Measurements from ENCODE around the gene GLYR1.
"Not testable (repeated sequence)": the region's sequence is repeated elsewhere in the genome, so short reads cannot be mapped to it uniquely, and the experiment has no call there.

GLYR1 gene

DNA sequence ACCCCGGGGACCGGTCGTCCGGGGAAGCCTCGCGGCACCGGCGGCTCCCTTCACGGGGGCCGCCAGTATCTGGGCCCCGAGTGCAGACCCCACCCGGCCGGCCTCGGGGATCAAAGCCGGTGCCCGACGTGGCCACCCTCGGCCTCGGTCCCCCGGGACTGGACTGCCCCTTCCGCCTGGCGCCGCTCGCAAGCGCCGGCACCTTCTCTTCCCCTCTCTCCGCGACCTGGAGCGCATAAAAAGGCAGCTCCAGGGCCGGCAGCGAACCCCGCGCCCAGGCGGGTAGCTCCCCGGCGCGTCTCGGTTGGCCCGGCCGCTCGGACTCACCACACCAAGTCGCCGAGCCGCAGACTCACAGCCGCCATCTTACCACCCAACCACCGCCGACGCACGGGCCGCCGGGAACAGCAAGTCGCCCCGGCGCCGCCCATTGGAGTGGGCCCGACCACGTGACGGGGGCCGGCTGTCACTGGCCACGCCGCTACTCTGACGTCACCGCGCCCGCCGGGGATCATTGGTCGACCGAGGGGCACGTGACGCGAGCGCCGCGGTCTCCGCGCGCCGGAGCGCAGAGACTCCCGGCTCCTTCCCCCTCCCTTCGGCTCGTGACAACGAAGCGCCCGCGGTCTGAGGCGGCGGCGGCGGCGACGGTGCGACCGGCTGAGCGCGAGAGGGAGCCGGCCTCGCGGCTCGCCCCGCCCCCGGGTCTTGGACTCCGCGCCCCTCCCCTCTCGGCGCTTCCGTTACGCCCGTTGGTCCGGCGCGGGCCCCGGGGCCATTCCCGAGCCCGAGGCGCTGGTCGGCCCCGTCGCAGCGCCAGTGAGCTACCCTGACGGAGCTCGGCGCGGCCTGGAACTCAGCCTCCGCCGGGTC lies at the start of gene GLYR1, which contains the start of gene UBN1:
Gene GLYR1, minus strand, starts transcription at position 388 of the 873 bp plus-strand sequence. Its CDS starts 23 bp downstream, at position 365.
Gene UBN1, plus strand, starts transcription at position 581 of the 873 bp plus-strand sequence. CDS start 5,437 bp downstream, outside the sequence.
- DNase-seq (ENCODE audit: low read depth) = peak; percentile 95

- DNase-seq (ENCODE audit: low read depth) = not testable (repeated sequence)
Measured at GRCh38 chr16:4896761-4897160, 49.7 kb upstream of the GLYR1 start.

DNA sequence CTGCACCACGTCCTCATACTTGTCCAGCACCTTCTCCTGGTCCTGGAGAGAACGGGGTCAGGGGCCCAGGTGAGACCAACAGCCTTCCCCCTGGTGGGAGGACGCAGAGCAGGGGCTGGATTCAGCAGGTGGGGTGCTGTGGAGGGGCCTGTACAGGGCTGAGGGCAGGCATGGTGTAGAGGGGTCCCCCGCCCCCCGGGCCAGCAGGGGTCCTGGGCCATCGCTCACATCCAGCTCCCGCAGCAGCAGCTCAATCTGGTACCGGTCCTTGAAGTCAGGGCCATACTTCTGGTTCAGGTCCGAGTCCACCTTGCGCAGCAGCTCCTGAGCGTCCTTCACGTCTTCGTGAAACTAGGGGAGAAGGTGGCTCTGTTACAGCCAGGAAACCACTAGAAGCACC lies 48.3 kb upstream of the GLYR1 start:
- DNase-seq (ENCODE audit: low read depth) = no peak

DNA sequence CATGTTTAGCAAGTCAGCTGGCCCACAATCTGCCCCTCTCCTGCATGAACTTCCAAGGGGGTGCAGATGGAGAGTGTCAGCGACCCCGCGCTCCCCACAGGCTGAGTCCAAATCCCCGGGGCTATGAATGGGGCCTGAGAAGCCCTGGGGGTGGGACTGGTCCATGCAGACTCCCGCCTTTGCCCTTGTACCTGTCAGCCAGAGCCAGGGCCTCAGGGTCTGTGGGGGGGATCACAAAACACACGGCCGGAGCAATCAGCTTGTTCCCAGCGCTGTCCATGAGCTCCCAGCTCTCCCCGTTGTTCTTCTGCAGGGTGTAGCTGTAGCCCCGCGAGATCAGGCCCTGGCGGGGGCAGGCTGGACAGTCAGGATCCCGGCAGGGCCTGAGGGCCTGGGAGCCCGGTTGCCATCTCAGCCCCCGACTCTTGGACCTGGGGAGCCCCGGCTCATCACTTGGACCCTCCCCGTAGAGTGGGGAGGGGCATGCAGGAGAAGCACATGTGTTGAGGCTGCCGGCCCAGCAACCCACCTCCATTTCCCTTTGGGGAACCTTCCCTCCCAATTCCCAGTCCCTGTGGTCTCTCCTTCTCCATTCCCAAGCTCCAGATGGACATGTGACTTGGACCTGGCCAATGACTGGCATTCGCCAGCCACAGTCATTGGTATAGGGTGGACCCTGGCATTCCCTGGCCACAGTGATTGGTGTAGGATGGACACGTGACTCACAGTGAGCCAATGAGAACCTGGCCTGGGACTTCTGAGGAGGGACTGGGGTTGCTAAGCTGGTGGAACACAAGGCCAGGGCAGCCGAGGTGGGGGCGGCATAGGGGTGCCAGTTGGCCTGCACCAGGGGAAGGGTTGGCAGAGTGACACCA lies 47.4 kb upstream of the GLYR1 start:
- DNase-seq (ENCODE audit: low read depth) = no peak

- no peak for DNase-seq (ENCODE audit: low read depth)
Measured at GRCh38 chr16:4893103-4893862, 46.2 kb upstream of the GLYR1 start.

- no peak for DNase-seq (ENCODE audit: low read depth)
Measured at GRCh38 chr16:4892361-4893102, 45.4 kb upstream of the GLYR1 start.

- no peak for DNase-seq (ENCODE audit: low read depth)
Measured at GRCh38 chr16:4891886-4892216, 44.8 kb upstream of the GLYR1 start.

DNA sequence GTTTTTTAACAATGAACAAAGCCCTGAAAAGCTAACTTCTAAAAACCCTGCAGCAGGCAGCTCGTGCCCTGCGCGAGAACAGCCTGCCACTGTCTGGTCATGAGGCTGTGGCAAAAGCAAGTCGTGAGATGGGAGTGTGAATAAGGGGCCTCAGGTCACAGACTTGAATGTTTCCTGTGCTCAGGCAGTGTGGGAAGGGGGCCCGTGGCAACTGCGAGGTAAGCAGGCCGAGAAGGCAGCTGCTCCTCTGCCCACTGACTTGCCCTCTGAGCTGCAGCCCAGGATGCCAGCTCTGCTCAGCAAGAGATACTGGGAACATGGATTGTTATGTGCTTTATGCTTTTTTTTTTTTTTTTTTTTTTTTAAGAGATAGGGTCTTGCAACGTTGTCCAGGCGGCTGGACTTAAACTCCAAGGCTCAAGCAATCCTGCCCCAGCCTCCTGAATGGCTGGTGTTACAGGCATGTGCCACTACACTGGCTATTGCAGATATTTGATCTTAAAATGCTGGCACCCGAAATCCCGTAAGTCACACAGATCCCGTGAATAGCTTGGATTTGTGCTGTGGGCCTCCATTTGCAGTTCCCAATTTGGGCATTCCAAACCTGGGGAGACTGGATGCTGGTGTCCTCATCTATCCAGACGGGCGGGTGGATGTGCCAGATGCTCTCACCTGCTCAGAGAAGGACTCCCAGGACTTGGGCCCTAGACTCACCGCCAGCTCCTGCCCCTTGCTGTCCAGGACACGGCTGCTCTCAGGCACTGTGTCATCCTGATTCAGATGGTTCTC lies 44.2 kb upstream of the GLYR1 start:
- DNase-seq (ENCODE audit: low read depth) = no peak

- DNase-seq (ENCODE audit: low read depth) = no peak
Measured at GRCh38 chr16:4890686-4891085, 43.6 kb upstream of the GLYR1 start.

GRCh38 chr16:4890026-4890425 lies 42.9 kb upstream of the GLYR1 start:
- DNase-seq (ENCODE audit: low read depth) = no peak

GRCh38 chr16:4888428-4889135 lies 41.5 kb upstream of the GLYR1 start:
- no peak for DNase-seq (ENCODE audit: low read depth)

- no peak for DNase-seq (ENCODE audit: low read depth)
Measured at GRCh38 chr16:4886151-4886550, 39.1 kb upstream of the GLYR1 start.

DNA sequence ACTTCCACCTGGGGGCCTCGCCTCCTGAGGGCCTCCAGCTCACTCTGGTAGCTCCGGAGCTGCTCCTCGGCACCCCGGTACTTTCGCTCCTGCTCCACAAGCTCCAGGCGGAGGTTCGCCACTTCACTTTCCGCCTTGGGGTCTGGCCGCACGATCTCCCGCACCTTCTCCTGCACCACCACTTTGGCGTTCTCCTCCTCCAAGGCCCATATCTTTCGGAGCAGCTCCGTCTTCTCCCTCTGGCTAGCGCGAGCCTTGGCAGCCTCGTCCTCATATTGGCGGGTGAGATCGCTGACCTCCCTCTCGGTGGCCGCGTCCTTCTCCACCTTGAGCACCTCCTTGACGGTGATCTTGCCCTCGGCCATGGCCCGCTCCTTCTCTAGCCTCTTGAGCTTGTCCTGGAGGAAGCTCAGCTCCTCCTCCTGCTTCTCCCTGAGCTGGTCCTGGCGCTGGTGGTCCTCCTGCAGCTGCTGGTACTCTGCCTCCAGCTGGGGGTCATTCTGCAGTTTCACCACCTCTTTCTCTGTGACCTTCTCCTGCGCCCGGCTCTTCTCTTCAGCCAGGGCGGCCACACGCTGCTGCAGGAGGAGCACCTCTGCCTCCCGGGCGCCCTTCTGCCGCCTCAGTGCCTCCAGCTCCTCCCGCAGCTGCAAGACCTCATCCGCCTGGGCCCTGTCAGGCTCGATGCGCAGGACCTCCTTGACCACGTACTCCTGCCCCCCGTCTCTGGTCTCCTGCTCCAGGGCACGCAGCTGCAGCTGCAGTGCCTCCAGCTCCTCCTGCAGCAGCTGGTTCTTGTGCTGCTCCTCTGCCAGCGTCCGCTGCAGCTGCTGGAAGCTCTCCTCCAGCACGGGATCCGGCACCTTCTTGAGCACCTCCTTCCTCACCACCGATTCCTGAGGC lies 38.1 kb upstream of the GLYR1 start:
- DNase-seq (ENCODE audit: low read depth) = no peak

DNA sequence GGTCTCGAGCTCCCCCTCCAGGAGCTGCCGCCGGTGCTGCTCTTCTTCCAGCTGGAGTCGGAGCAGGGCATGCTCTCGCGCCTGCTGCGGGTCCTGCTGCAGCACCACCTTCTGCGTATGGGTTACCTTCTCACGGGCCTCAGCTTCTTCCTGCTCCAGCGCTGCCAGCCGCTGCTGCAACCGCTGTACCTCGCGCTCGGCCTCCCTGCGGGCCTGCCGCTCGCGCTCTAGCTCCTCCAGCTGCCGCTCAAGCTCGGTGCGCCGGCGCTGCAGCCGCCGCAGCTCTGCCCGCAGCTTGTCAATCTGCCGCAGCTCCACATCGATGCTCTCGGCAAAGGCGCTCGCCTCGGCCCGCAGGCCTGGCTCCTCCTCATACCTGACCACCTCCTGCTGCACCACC lies 37.1 kb upstream of the GLYR1 start:
- no peak for DNase-seq (ENCODE audit: low read depth)

DNA sequence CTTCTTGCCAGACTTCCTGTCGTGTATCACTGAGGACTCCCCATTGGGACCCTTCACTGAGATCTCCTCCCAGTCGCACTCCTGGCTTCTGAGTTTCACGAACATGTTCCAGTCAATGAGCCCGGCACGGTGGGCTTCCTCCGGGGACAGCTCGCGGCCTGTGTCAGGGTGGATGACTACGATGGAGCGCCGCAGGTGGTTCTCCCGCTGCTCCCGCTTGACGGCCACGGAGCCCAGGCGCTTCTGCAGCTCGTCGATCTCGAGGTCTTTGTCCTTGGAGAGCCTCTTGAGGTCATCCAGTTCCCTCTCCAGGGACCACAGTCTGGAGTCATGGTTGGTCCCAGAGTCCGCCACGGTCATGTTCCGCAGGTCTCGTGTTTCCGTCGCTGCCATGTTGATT lies 36.4 kb upstream of the GLYR1 start:
- no peak for DNase-seq (ENCODE audit: low read depth)

DNA sequence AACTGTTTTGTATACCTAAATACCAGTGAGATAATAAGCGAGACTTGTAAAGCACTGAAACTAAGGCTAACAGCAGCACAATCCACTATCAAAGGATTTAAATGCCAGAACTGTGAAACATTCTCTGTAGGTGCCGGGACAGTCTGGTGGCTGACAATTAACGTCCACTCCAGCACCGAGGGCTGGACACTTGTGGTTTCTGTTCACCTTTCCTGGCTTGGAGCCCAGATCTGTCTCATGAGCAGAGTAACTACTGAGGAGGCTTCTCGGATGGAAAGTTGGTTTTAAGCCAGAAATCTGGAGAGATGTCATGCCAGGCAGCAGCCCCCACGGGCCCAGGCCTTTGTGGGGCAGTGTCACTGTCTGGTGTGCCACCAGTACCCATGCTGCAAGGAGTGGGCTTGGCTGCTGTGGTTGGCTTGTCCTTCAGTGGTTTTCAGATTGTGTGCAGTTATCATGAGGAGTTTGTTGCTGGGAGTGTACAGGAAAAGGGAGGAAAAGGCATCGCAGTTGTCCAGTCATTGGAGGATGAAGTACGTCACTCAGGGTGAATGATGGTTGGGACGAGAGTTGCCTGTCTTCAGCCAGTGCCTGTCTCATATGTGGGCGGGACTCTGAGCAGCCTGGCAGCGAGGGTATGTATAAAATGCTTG lies 35.7 kb upstream of the GLYR1 start:
- no peak for DNase-seq (ENCODE audit: low read depth)

- peak; percentile 54 for DNase-seq (ENCODE audit: low read depth)
Measured at GRCh38 chr16:4882000-4882632, 35.0 kb upstream of the GLYR1 start.

DNA sequence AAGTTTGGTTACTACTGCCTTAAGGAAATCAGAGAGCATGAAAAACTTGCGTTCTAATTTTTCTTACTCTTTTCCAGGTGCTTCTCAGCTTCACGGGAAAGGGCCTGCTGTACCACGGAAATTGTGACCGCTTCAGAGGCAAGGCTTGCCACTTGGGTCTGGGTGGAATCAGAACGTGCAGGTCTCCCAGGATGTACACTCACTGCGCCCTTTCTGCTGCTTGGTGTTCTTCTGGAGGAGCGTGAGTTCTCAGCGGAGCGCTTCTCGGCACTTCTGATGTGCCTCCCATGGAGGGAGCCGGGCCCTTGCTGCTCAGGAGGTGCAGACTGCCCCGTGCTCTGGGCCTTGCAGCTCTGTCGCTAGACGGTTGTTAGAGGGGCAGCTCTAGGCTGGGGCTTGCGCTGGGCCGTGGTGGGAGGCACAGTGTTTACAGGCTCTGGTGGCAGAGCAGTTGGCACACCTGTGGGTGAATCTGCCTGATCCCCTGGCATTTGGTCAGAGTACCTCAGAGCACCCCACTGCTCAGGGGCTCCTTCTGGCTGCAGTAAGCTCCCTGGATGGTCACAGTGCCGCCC lies 33.0 kb upstream of the GLYR1 start:
- DNase-seq (ENCODE audit: low read depth) = no peak
